Activated CD8-positive, alpha-beta memory T cell treated with anti-CD3 and anti-CD28 coated beads, Interleukin-2, amount 50 U/mL, for 1 hour (primary cell): ENCODE measurements around the gene SLC25A22.
A peak's percentile ranks its signal among the peaks of the same experiment; 100 is the strongest.

Experiments used
- DNase-seq: peaks from one replicate; pipeline ENCODE4 v3.0.0-alpha.2; 2020; ENCODE audit errors: extremely low read depth

Gene SLC25A22

GRCh38 chr11:798093-798713 is at the start of gene SLC25A22:
Gene SLC25A22, minus strand, starts transcription at chr11:798281. Its CDS starts 3,275 bp downstream, at chr11:795006.
- no peak for DNase-seq

- DNase-seq = no peak
Measured at GRCh38 chr11:847876-848275, 49.8 kb upstream of the SLC25A22 start.

DNA sequence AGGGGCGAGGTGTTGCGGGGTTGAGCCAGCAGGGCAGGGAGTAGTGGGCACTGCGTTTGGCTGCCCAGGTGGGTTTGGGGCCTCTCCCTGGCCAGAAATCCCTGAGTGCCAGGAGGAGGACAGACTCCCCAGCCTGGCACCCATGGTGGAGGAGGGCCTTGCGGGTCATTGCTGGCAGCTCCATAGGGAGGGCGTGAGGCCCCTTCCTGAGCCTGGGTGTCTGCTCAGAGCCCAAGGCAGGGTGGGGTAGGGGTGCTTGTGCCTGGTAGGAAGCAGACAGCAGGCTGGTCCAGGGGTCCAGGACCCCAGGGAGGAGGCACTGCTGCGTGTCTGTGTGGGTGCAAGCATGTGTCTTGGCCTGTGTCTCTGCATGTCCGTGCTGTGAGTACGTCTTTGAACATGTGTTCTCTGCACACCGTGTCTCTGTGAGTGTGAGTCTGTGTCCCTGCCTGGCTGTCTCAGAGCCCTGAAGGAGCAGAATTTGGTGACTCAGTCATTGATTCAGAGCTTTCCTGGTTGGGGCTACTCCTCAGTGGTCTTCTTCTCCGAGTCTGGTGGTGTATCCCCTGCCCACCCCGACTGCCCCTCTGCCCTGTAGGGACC is 48.5 kb upstream of the SLC25A22 start:
- no peak for DNase-seq

DNA sequence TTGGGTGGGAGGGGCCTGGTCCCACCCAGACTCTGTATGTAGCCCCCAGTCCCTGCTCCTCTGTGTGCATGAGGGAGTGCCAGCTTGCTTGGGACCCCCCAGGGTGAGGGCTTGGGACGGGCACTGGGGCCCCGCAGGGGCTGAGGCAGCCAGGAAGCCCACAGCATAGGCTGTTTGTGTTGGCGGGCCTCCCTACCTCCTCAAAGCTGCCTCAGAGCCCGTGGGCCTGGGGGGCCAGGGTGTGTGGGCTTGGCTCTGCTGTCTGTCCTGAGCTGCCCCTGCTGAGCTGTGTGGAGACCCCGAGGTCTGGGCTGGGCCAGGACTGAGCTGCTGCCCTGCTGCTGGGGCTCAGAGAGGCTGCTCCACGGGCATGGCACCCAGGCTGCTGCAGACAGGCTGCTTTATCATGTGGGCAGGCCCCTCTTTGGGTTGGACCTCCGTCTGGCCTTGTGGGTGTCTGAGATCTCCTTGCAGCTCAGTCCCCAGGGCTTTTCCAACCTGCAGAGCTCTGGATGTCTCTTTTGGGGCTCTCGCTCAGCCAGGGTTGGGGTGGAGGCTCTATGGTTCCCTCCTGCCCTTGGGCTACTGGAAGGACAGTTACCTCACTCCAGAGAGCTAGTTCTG is 47.9 kb upstream of the SLC25A22 start:
- no peak for DNase-seq

DNA sequence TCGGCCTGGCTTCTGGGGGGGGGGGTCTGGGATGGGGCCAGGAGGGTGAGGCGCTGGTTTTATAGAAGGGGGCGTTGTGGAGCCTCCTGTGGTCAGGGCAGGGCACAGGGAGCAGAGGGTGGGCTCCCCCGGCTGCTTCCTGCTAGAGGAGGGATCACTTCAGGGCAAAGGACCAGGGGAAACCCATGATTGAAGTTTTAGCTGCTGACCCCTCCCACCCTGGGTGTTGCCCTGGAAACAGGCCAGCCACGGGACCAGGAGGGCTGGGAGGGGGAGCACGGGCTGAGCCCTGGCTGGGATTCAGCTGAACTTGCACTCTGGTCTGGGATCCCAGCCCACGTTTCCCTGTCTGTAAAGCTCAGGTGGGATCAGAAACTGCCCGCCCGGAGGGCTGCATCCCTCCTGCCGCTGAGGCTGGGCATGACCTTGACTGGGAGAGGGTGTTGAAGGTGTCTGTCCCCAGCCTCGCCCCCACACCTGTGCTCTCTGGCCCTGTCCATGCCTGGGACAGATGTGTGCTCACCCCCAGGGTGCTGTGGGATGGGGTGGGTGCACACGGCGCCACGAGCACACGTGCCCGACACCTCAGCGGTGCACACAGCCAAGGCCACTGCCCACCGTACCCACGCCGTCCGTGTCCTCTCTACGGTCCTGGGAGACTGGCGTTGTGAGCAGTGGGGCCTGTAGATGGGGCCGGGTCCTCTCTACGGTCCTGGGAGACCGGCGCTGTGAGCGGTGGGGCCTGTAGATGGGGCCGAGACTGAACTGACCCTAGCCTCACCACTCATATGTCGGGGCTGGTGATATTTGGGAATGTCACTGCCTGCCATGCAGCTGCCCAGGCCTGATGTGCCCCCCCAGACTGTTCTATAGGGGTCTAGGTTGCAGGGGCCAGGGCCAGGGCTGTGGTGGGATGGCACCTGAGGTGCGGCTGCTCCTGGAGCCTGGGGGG is 46.9 kb upstream of the SLC25A22 start:
- DNase-seq = no peak

DNA sequence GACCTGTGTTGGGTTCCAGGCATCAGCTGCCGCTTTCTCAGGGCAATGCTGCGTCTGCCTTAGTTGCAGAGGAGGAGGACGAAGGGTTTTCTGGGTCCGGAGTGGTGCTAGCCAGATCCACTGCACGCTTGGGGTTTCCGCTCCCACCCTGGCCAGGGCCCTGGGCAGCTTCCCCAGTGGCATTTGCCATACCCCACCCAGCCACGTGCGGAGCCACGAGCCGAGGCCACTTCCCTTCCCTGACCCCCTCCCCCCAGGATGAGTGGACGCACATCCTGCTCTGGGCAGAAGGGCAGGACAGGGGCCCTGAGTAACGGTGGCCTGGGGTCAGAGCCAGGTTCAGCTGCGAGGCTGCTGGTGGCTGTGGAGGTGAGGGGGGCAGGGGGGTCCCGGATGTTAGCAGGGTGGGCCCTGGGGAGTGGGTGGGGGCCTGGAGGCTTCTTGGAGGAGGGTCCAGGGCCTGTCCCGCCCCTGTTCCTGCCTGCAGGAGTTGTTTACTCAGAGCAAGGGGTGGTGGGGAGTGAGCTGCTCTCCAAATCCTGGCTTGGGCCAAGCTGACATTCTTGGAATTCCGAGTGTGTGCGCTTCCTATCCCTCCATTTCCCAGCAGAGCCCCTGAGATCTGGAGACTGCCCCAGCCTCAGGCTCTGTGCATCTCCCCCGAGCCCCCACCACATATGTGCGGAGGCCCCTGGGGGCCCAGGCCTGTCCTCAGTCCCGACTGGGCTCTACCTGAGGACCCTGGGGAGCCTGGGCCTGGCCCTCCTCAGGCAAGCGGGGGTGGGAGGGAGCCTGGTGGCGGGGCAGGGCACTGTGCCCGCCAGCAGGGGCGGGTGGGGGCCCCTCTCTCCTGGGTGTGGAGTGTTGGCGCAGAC is 46.0 kb upstream of the SLC25A22 start:
- DNase-seq = no peak

GRCh38 chr11:843086-843734 is 45.1 kb upstream of the SLC25A22 start:
- DNase-seq = no peak

- DNase-seq = peak; percentile 62
Measured at GRCh38 chr11:842370-843002, 44.4 kb upstream of the SLC25A22 start, which contains the start of the genes POLR2L and TSPAN4. Gene POLR2L, minus strand, starts transcription at chr11:842529. Its CDS starts 21 bp downstream, at chr11:842508. Gene TSPAN4, plus strand, starts transcription at chr11:842852. Its CDS starts 7,453 bp downstream, at chr11:850305.

- no peak for DNase-seq
Measured at GRCh38 chr11:841981-842369, 43.9 kb upstream of the SLC25A22 start.

DNA sequence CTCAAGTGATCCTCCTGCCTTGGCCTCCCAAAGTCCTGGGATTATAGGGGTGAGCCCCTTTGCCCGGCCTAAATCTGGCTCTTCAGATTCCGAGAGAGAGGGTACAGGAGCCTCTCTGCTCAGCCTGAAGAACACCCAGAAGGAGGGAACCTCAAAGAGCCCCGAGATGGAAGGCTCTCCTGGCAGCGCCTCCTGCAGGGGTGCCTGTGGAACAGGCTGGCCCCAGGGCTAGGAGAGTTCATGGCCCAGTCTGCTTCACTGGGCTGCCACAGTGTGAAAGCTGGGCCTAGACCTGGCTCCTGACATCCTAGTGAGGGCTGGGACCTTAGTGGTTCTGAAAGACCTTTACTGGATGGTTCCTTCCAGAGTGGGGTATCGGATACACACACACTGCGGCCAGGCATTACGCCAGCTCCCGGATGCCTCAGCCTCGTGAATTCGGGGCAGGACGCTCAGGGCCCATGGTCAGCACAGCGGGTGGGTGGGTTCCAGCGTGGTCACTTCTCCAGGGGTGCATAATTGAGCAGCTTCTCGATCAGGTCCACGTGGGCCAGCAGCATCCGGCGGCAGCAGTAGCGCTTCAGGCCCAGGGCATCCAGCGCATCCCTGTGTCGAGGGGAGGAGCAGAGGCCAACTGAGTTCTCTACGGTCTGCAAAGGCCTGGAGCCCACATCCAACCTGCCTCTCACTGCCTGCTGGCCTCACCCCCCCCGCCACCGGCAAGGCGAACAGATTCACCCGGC is 42.0 kb upstream of the SLC25A22 start:
- DNase-seq = no peak

GRCh38 chr11:839280-839623 is 41.2 kb upstream of the SLC25A22 start:
- DNase-seq = no peak

- DNase-seq = no peak
Measured at GRCh38 chr11:838441-839279, 40.6 kb upstream of the SLC25A22 start.

- DNase-seq = no peak
Measured at GRCh38 chr11:837990-838307, 39.9 kb upstream of the SLC25A22 start.

GRCh38 chr11:837189-837989 is 39.3 kb upstream of the SLC25A22 start:
- no peak for DNase-seq

DNA sequence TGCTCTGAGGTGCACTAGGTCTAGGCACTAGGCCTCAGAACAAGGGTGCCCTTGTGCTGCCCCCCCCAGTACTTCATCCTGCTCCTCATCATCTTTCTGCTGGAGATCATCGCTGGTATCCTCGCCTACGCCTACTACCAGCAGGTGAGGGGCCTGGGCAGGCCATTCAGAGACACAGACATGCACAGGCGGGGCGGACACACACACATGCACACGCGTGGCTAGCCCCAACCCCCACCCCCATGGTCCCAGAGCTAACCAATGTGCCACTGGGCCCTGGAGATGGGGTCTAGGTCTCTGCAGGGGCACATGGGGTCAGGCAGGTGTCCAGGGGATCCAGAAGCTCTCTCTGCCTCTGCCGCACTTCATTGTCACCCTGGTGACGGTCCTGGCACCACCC is 38.6 kb upstream of the SLC25A22 start:
- DNase-seq = no peak

DNA sequence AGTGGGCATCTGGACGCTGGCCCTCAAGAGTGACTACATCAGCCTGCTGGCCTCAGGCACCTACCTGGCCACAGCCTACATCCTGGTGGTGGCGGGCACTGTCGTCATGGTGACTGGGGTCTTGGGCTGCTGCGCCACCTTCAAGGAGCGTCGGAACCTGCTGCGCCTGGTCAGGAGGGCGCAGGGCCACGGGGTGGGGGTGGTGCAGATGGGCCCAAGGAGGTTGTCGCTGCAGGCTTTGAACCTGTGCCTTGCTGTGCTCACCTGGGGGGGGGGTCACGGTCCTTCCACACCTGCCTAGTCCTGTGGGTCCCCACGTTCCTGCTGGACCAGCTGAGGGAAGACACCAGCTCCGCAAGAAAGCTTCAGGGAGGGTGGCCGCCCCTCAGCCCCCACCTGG is 38.2 kb upstream of the SLC25A22 start:
- no peak for DNase-seq

DNA sequence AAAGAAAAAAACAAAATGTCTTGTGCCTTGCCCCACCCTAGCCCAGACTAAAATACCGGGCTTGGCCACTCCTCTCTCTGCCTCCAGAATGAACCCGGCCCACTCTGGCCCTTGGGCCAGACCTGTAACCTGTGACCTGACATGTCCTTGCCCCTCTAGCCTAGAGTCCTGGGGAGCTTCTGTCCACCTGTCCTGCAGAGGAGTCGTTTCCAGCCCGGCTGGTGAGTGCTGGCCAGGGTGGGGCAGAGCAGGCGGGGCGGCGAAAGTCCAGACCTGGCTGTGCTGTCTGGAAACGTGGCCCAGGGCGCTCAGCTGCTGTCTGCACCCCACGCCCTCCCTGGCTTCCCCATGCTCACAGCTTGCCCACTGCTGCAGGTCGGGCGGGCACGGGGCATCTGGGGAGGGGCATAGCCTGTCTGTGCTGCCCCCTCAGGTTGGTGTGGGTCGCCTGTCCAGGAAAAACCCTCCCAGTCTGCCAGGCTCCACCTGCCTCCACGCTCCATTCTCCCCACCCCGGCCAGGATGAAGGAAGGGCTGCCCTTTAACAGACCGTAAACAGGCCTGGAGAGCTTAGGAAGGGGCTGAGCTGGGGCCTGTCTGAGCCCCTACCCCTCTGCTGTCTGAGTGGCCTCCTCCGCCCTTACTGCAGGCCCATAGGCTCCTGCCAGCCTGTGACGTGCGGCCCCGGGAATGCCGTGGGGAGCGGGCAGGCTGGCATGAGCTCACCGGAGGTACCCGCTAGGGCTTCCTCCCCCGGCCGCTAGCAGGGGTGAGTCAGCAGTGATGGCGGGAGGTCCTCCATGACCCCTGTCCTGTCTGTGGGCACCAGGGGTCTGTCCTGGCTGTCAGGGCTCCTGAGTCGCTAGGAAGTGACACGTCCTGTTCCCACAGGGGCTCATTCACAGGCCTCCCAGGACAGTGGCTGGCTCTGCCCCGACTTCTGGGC is 36.6 kb upstream of the SLC25A22 start:
- no peak for DNase-seq
